NCI-H1092 treated with DMSO at 0.1 percent for 48 hours (cell line): ENCODE data around the gene CXCL3.

ENCODE experiments used
- DNase-seq: peaks from one replicate; lab custom pipeline; 2025; lab: John Stamatoyannopoulos, UW

Gene CXCL3

DNA sequence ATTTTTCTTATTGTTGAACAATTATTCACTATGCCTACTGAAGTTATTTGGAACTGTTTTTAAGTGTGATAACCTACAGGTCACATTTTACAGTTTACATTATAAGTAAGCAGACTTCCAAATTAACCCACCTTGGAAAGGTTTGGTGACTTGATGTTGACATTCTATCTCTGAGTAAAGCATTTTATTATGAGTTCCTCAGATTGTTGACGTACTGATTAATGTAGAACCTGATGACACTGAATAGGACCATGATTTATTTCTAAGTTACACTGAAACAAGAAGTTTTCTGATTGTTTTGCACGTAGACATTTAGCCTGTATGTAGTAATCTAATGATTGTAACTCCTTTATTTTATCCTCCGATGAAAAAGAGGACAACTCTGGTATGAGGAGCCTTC, 17.0 kb upstream of the CXCL3 start:
- no peak for DNase-seq

DNA sequence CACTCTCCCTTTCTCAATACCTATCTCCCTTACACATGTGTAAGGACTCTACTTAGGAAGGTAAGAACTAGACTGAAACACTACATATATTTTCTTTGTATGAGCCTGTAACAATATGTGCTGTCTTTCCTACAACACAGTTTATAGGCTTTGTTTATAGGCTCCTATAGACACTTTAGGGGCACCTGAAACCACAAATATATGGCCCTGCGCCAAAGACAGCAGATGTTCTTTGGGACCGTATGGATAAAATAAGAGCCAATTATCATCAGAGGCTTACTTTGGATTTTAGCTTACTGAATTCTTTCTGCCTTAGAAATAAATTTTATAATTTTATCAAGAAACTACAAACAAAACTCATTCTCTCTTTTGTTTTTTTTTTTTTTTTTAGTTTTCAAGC, 16.6 kb upstream of the CXCL3 start:
- DNase-seq = peak; percentile 12

DNA sequence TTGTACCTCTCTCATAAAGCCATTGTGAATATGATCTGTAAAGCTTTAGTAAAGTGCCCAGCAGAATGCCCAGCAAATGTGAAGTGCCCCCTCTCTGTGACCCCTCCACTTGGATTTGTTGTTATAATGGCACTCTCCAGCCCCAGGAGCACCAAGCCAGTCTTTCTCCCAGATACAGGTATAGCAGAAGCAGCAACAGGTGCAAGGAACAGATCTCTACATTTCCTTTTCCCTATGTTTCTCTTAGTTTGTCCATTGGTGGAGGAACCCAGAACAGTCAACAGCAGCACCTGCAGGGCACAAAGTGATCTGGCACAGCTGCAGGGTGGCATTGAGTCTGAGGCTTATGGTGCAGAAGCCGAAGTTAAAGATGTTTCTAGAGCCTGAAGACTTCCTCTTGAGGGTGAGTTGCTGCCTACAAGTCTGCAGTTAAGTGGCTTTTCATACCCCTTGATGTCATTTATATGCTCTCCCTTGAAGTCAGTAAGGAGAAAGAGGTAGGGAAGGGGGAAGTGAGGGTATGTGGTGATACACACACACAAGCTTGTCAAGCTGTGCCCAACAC, 16.1 kb upstream of the CXCL3 start:
- DNase-seq = peak; percentile 33

- DNase-seq = no peak
Measured at GRCh38 chr4:74047152-74047551, 8.7 kb upstream of the CXCL3 start.

DNA sequence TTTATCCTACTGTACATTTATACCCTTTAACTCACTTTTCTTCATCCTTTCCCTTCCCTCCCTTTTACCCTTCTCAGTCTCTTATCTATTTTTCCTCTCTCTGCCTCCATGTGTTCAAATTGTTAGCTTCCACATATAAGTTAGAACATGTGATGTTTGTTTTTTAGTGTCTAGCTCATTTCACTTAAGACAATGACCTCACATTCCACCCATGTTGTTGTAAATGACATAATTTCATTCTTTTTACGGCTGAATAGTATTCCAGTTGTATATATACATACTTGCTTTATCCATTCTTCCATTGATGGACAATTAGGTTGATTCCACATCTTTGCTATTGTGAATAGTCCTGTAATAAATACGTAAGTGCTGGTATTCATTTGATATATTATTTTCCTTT, 7.3 kb upstream of the CXCL3 start:
- DNase-seq = no peak

GRCh38 chr4:74045247-74045646, 6.8 kb upstream of the CXCL3 start:
- DNase-seq = no peak

GRCh38 chr4:74044677-74045076, 6.2 kb upstream of the CXCL3 start:
- no peak for DNase-seq

DNA sequence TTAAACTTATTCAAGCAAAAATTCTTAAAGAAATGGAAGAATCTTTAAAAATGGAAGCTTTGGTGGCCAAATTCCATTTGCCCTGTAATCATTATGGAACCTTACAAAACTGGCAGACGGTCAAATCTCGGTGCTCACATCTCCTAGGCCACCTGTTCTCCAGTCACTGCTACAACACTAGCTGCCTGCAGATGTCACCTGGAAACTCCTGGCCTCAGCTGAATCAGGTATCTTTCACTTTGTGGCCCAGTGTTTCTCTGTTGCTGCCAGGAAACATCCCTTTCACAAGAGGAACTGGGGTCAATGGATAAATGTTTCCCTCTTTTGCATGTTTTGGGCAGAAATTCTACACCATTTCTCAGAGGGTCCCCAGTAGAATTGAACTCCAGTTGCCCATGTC, 4.2 kb upstream of the CXCL3 start:
- no peak for DNase-seq

DNA sequence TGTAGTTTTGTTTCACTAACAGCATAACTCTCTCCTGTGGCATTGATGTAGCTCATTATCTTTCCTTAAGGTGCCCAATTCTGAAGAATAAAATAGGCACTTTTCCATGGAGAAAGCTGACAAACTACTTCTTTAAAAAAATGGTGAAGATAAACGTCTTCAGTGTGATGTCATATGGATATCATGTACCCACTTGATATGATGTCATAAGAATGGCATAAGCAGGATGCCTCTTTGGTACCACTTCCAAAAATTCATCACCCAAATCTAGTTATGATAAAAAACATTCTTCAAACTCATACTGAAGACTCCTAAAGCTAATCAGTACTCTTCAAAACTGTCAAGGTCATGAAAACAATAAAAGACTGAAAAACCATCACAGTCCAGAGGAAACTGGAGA, 2.9 kb upstream of the CXCL3 start:
- no peak for DNase-seq

- no peak for DNase-seq
Measured at GRCh38 chr4:74039315-74039763, 850 bp upstream of the CXCL3 start.

DNA sequence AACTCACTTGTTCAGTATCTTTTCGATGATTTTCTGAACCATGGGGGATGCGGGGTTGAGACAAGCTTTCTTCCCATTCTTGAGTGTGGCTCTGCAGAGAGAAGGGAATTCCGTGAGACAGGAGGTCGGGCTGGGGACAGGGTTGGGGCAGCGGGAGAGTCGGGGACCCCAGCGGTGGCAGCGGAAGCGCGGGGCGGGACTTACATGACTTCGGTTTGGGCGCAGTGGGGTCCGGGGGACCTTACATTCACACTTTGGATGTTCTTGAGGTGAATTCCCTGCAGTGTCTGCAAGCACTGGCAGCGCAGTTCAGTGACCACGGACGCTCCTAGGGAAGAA, 434 bp downstream of the CXCL3 start:
- DNase-seq = no peak

GRCh38 chr4:74037076-74037955, 1.2 kb downstream of the CXCL3 start:
- DNase-seq = no peak

- DNase-seq = no peak
Measured at GRCh38 chr4:74033739-74034138, 4.8 kb downstream of the CXCL3 start.

DNA sequence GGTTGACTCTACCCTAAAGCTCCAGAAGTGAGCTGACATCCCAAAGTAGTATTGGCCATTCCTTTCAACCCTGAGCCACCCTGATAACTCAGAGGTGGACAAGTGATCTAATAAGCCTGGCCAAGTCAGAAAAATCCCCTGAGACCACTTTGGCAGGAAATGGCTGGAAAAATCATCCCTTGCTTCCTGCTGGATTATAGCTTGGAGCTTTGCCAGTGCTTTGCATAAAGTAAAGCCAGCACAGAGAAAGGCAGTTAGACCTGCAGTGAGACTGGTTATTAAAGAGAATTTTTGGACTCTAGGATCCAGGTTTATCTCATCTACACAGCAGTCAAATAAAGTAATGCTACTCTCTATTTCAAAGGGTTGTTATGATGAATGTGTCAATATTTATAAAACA, 6.4 kb downstream of the CXCL3 start:
- DNase-seq = no peak

GRCh38 chr4:74031576-74031975, 6.9 kb downstream of the CXCL3 start:
- DNase-seq = no peak

DNA sequence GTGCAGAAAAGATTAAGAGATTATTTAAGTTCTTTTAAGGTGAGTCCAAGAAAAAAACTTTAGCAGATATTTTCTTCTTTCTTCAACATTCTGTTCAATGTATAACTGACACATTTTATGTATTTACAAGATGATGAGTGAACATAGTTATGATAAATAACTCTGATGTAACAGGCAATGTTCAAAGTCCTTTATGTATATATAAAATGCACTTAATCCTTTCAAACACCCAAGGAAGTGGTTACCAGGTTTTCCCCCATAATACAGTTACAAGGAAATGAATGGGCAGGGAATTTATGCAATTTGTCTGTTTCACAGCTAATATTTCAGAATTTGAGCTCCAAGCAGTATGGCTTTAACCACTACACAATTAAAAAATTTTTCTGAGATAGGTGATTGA, 8.2 kb downstream of the CXCL3 start:
- DNase-seq = no peak

- no peak for DNase-seq
Measured at GRCh38 chr4:74028504-74028903, 10.0 kb downstream of the CXCL3 start.

DNA sequence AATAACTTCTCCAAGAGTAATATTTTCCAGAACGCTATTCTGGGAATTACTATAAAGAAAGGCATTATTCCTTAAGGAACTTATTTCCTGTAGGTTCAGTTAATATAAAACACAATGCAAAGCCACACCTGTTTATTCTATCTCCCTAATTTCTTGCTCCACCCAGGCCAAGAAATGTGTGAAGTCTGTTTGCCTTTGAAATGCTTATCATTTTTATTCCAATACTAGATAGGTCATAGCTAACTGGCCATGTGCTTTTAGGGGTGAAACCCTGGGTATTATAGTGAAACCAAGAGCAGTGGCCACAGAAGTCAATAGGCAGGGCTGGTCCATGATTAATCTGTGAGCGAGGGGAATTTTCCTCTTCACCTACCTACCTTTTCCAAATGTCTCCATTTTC, 14.8 kb downstream of the CXCL3 start:
- DNase-seq = no peak

DNA sequence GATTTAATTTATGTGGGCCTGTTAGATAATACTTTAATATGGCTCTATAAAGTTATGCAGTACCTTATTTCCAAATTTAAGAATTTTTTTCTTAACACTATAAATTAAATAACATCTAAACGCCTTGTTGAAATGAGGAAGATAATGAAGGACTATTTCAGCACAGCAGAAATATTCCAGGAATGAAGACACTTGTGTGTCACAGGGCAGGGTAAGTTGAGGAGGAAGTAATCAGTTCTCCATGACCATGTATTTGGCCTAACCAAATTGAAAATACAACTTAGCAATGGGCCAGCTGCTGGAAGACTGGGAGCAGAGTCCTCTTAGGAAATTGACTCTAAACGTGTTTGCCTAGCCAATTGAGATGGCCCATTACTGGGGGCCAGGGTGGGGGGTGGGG, 16.9 kb downstream of the CXCL3 start:
- DNase-seq = no peak

DNA sequence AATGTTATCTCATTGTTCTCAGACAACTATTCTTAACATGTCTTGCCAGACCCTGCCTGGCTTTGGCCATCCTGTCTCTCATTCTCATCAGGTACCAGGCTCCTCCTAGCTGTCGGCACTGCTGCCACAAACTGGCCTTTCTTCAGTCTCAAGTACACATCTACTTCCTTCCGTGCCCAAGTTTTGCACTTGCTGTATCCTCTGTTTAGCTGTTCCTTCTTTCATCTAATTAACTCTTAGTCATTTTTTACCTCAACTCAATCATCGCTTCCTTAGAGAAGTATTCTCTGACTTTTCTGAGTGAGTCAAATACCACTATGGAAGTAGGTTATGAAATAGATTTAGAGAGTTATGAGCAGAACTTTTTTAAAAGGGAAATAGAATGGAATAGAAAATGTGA, 19.7 kb downstream of the CXCL3 start:
- no peak for DNase-seq

GRCh38 chr4:74018116-74018515, 20.4 kb downstream of the CXCL3 start:
- no peak for DNase-seq

- DNase-seq = no peak
Measured at GRCh38 chr4:74016068-74016467, 22.4 kb downstream of the CXCL3 start.

DNA sequence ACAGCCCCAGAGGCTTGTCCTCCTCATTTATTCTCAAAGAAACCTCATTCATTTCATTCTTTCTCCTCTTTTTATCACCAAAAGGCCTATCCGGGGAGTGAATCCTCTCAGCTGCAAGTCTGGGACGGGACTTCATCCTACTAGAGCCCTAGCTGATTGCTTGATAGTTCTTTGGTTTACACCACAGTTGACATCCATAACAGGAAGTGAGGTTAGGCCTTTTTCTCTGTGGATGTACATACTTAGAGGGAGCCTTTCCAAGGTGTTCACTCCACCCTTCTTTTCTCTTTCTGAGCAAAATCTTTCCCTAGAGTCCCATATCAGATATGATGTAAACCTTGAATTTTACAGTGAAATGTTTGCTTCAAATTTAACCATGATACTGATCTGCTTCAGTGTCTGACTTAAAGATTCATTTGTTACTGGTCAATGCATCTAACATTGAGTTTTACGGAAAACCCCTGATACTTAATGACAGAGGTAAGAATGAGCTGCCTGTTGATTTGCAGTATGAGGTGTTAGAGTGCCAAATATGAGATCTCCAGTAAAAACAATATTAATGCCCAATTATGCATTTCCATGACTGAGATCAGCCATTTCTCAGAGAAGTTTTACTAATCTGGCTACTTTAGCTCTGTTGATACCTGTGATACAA, 23.2 kb downstream of the CXCL3 start:
- DNase-seq = no peak
